Measurements from ENCODE around the gene PTPRO.
A peak's percentile ranks its signal among the peaks of the same experiment; 100 is the strongest.

The PTPRO gene

GRCh38 chr12:15631007-15631715 is 308.9 kb downstream of the PTPRO start:
- no peak overlapping the region for H2AFZ ChIP-seq
- no peaks in the 10 kb centered on the region for H3K27me3 ChIP-seq (ENCODE audit: control insufficient read depth, insufficient read depth, low read length)
- H3K4me2 ChIP-seq (ENCODE audit: low read length): no peak overlapping the region
- no peak overlapping the region for H3K9ac ChIP-seq
- no peaks in the 10 kb centered on the region for H3K9me3 ChIP-seq (ENCODE audit: control insufficient read depth, low read length)
- no peak overlapping the region for H3K4me3 ChIP-seq (ENCODE audit: low read depth, low read length)
- no peak for TF ChIP-seq CTCF (IDR thresholded peaks at IDR 0.05)
- H3K79me2 ChIP-seq: no peaks in the 10 kb centered on the region
- peak overlapping the region; percentile 64 for H3K27ac ChIP-seq
- no peaks in the 10 kb centered on the region for H3K4me1 ChIP-seq
- H3K36me3 ChIP-seq (ENCODE audit: control insufficient read depth, insufficient read depth, low read length): no peaks in the 10 kb centered on the region

- no peak overlapping the region for H3K9ac ChIP-seq
- H3K9me3 ChIP-seq (ENCODE audit: control insufficient read depth, low read length): no peaks in the 10 kb centered on the region
- no peak overlapping the region for H3K27ac ChIP-seq
- no peak for TF ChIP-seq CTCF (IDR thresholded peaks at IDR 0.05)
- no peaks in the 10 kb centered on the region for H3K79me2 ChIP-seq
- no peak overlapping the region for H2AFZ ChIP-seq
- no peaks in the 10 kb centered on the region for H3K27me3 ChIP-seq (ENCODE audit: control insufficient read depth, insufficient read depth, low read length)
- no peaks in the 10 kb centered on the region for H3K4me1 ChIP-seq
- H3K36me3 ChIP-seq (ENCODE audit: control insufficient read depth, insufficient read depth, low read length): no peaks in the 10 kb centered on the region
- H3K4me3 ChIP-seq (ENCODE audit: low read depth, low read length): no peak overlapping the region
- no peak overlapping the region for H3K4me2 ChIP-seq (ENCODE audit: low read length)
These were observed 310.4 kb downstream of the PTPRO start for GRCh38 chr12:15632708-15633107.

GRCh38 chr12:15633201-15633600 is 310.9 kb downstream of the PTPRO start:
- Histone ChIP-seq H3K4me1 (no peaks in the 10 kb centered on the region), H3K9ac (no peak overlapping the region), H3K36me3 (ENCODE audit: control insufficient read depth, insufficient read depth, low read length) (no peaks in the 10 kb centered on the region), H3K27me3 (ENCODE audit: control insufficient read depth, insufficient read depth, low read length) (no peaks in the 10 kb centered on the region), H3K4me3 (ENCODE audit: low read depth, low read length) (no peak overlapping the region), H3K79me2 (no peaks in the 10 kb centered on the region), H3K27ac (no peak overlapping the region), H3K4me2 (ENCODE audit: low read length) (no peak overlapping the region), H3K9me3 (ENCODE audit: control insufficient read depth, low read length) (no peaks in the 10 kb centered on the region), H2AFZ (no peak overlapping the region)
- no peak for TF ChIP-seq CTCF (IDR thresholded peaks at IDR 0.05)

- Histone ChIP-seq H2AFZ (no peak overlapping the region), H3K36me3 (ENCODE audit: control insufficient read depth, insufficient read depth, low read length) (no peaks in the 10 kb centered on the region), H3K9me3 (ENCODE audit: control insufficient read depth, low read length) (no peaks in the 10 kb centered on the region), H3K4me1 (no peaks in the 10 kb centered on the region), H3K4me2 (ENCODE audit: low read length) (no peak overlapping the region), H3K4me3 (ENCODE audit: low read depth, low read length) (no peak overlapping the region), H3K9ac (no peak overlapping the region), H3K79me2 (no peaks in the 10 kb centered on the region), H3K27me3 (ENCODE audit: control insufficient read depth, insufficient read depth, low read length) (no peaks in the 10 kb centered on the region), H3K27ac (no peak overlapping the region)
- TF ChIP-seq CTCF (IDR thresholded peaks at IDR 0.05): no peak
These were observed 311.8 kb downstream of the PTPRO start for GRCh38 chr12:15634010-15634683.

All from parathyroid adenoma (tissue), 2 donors.